Nephron (organoid): ENCODE results near the gene PTX4.
A peak's percentile ranks its signal among the peaks of the same experiment; 100 is the strongest.

ENCODE experiments used
- H3K27ac Mint-ChIP-seq, 3 experiments: 2 replicates each; pipeline ENCODE4 v1.8.0; 2020; ENCODE audit warnings: mixed read lengths in 3 of 3, mild to moderate bottlenecking in 2 of 3, moderate library complexity in 1 of 3
- H3K27me3 Mint-ChIP-seq: 2 replicates; pipeline ENCODE4 v1.8.0; 2021; ENCODE audit warnings: low read depth, mild to moderate bottlenecking, moderate library complexity, mixed read lengths
- H3K36me3 Mint-ChIP-seq: 2 replicates; pipeline ENCODE4 v1.8.0; 2020; ENCODE audit warnings: low read depth, mixed read lengths
- H3K4me1 Mint-ChIP-seq: 2 replicates; pipeline ENCODE4 v1.8.0; 2020; ENCODE audit warnings: mixed read lengths
- H3K4me3 Mint-ChIP-seq, 3 experiments: 2 replicates each; pipeline ENCODE4 v1.8.0; 2020; ENCODE audit warnings: mild to moderate bottlenecking in 3 of 3, mixed read lengths in 3 of 3, moderate library complexity in 2 of 3
- H3K9me3 Mint-ChIP-seq: 2 replicates; pipeline ENCODE4 v1.8.0; 2020; ENCODE audit warnings: mixed read lengths
- TF ChIP-seq, protein P1 (sequence below), 3 experiments: fragments of 200-600 bp; sonication (generic); IDR thresholded peaks; one replicate each; pipeline ENCODE4 v1.5.0; 2021; ENCODE audit warnings: antibody characterized with exemption in 3 of 3; ENCODE audit not compliant: unreplicated experiment in 3 of 3

The PTX4 gene

DNA sequence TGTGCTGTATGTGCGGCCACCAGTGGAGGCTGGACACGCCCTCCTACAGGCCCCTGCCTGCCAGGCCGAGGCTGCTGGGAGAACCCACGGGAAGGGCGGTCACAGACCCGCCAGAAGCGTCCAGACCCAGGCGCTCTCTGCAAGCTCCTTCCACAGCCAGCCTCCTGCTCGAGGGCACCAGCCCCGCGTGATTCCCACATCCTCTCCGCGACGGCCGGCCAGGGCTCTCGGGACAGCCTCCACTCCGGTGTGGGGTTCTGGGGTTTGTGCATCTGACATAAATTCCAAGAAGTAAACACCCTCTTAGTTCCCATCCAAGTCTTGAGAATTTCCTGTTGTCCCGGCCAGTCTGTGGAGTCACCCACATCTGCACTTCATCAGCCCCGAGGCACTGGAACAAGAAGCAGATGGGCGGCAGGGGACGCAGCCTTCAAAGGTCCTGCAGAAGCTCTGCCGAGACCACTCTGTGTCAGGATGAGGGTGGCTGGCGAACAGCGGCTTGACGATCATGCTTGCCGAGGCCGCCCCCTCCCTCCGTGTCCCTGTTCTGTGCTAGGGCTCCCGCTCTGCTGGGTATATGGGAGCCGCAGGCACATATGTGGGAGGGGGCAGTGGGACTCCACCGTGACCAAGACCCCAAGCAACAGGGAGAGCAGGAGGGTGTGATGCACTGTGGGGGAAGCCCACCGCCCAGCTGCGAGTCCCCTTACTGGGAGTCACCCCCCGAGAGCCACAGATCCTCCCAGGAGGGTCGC lies 42.3 kb upstream of the PTX4 start:
- peaks cover 4% of the 10 kb centered on the region for H3K36me3 Mint-ChIP-seq
- TF ChIP-seq, protein P1, sequence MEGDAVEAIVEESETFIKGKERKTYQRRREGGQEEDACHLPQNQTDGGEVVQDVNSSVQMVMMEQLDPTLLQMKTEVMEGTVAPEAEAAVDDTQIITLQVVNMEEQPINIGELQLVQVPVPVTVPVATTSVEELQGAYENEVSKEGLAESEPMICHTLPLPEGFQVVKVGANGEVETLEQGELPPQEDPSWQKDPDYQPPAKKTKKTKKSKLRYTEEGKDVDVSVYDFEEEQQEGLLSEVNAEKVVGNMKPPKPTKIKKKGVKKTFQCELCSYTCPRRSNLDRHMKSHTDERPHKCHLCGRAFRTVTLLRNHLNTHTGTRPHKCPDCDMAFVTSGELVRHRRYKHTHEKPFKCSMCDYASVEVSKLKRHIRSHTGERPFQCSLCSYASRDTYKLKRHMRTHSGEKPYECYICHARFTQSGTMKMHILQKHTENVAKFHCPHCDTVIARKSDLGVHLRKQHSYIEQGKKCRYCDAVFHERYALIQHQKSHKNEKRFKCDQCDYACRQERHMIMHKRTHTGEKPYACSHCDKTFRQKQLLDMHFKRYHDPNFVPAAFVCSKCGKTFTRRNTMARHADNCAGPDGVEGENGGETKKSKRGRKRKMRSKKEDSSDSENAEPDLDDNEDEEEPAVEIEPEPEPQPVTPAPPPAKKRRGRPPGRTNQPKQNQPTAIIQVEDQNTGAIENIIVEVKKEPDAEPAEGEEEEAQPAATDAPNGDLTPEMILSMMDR (IDR thresholded peaks at IDR 0.05; ENCODE audit: unreplicated experiment in 3 of 3), result no peak
- H3K9me3 Mint-ChIP-seq, result no peaks in the 10 kb centered on the region
- H3K27ac Mint-ChIP-seq, result peak overlapping the region; percentile 96 to 99 (median 98)
- H3K27me3 Mint-ChIP-seq, result no peaks in the 10 kb centered on the region
- peaks cover 34% of the 10 kb centered on the region for H3K4me1 Mint-ChIP-seq
- H3K4me3 Mint-ChIP-seq, result peak overlapping the region; percentile 56 to 68 (median 61)

DNA sequence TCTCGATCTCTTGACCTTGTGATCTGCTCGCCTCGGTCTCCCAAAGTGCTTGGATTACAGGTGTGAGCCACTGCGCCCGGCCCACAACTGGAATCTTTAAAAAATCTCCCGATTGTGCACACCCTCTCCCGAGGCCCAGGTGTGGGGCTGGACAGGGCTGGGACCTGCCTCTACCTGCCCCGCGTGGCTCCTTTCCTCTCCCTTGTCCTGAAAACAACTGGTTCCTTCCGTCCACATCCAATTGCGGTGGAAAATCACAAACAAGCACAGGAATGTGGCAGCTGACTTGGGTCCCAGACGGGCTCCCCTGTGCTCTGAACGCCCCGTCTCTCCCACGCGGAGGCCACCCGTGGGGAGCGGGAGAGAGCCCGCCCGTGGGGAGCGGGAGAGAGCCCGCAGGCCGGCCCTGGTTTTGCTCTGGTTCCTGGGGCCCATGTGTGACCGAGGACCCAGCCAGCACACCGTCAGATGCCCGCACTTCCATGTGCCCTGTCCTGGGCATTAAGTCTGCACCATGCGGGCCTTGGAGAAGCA lies 41.7 kb upstream of the PTX4 start:
- H3K9me3 Mint-ChIP-seq, result no peaks in the 10 kb centered on the region
- peaks cover 32% of the 10 kb centered on the region for H3K4me1 Mint-ChIP-seq
- TF ChIP-seq, protein P1 (IDR thresholded peaks at IDR 0.05; ENCODE audit: unreplicated experiment in 3 of 3), result no peak
- H3K36me3 Mint-ChIP-seq, result peaks cover 4% of the 10 kb centered on the region
- no peak overlapping the region for H3K4me3 Mint-ChIP-seq
- H3K27me3 Mint-ChIP-seq, result no peaks in the 10 kb centered on the region
- H3K27ac Mint-ChIP-seq, result peak overlapping the region; percentile 96 to 99 (median 98)

DNA sequence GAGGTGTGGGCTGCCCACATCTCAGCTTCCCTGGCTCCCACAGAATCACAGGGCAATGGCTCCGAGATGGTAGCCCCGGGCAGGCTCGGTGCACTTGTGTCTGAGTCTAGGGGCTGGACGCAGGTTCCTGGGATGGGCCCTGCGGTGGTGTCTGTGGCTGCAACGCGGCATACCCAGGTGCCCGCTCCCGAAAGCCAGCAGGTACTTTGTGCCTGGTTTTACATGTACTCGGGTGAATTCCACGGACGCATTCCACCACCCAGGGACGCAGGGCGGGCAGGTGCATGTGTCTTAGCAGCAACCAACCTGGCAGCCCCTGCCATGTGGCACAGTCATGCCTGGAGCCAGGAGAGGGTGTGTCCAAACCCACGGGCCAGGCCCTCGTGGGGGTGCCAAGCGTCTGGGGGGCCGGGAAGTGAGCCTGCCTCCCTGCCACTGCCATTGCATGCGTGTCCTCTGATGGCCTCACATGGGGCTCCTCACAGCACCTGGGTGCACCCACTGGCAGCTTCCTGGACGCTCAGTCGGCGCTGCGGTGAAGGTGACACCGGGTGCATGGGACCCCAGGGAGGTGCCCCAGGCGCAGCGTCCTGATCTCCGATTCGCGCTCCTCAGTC lies 40.3 kb upstream of the PTX4 start:
- TF ChIP-seq, protein P1 (IDR thresholded peaks at IDR 0.05; ENCODE audit: unreplicated experiment in 3 of 3), result no peak
- H3K27me3 Mint-ChIP-seq, result no peaks in the 10 kb centered on the region
- peaks cover 1% of the 10 kb centered on the region for H3K36me3 Mint-ChIP-seq
- H3K4me3 Mint-ChIP-seq, result peak overlapping the region in 1 of 3 experiments; percentile 5
- H3K4me1 Mint-ChIP-seq, result peaks cover 22% of the 10 kb centered on the region
- H3K9me3 Mint-ChIP-seq, result no peaks in the 10 kb centered on the region
- H3K27ac Mint-ChIP-seq, result peak overlapping the region; percentile 81 to 92 (median 91)

DNA sequence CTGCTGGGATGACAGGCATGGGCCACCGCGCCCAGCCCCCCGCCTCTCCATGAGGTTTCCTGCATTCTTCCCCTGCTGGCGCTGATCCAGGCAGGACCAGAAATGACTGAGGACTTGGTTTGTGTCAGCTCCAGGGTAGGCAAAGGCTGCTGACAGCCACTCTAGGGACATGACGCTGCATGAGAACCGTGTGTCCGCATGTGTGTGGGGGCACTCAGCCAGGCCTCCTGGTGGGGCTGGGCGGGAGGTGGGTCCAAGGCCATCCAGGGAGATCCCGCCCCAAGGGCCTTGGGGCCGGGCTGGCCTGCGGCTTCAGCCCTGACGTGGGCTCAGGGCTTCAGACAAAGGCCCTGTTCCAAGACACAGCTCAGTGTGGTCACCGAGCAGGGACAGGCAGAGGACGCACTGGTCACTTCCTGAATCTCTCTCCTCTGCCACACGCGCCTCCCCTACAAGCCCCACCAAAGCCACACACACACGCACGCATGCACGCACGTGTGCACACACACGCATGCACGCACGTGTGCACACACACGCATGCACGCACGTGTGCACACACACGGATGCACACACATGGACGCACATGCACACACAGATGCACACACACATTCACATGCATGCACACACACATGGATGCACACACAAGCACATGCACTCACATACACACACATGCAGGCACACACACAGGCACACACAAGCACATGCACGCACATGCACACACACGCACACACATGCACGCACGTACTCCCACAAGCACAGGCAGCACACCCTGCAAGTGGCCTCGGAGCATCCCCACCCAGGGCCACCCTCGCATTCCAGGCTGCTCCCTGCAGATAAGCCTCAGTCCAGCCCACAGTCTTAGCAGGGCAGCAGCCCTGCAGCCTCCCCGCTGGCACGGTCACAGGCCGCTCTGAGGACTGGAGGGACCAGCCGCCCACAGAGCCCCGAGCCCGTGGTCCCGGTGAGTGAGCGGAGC lies 39.4 kb upstream of the PTX4 start:
- peak overlapping the region; percentile 80 to 95 (median 89) for H3K27ac Mint-ChIP-seq

More for the DNA sequence above, 39.4 kb upstream of the PTX4 start:
- TF ChIP-seq, protein P1 (IDR thresholded peaks at IDR 0.05; ENCODE audit: unreplicated experiment in 3 of 3), result no peak
- Mint-ChIP-seq H3K27me3 (no peaks in the 10 kb centered on the region), H3K4me3 (no peak overlapping the region), H3K36me3 (peaks cover 5% of the 10 kb centered on the region), H3K9me3 (no peaks in the 10 kb centered on the region), H3K4me1 (peaks cover 22% of the 10 kb centered on the region)
